SK-N-SH (cell line): ENCODE data around the gene DDO. TPM values are rescaled to one million over a fixed set of nuclear protein-coding genes. Genes with fewer than 3 reads are reported as not detected.

Source experiments
- CTCF ChIA-PET: fragments of 300-600, 350-600 bp; formaldehyde crosslinking; extraction: SDS; loops from one replicate; lab custom pipeline; 2021; lab: Yijun Ruan, JAX
- POLR2A ChIA-PET: fragments of 350-600 bp; sonication (Branson Sonifier 250); formaldehyde crosslinking; extraction: SDS; loops from one replicate; lab custom pipeline; 2020; ENCODE audit warnings: antibody characterized with exemption, inconsistent platforms; lab: Yijun Ruan, JAX
- DNase-seq: peaks from one replicate; pipeline ENCODE4 v3.0.0; 2012
- H2AFZ ChIP-seq: fragments of 200-600 bp; sonication (generic); 2 replicates; pipeline ENCODE4 v1.8.1; 2016; ENCODE audit warnings: antibody characterized with exemption, mild to moderate bottlenecking, low read depth
- H3F3A ChIP-seq: fragments of 200-600 bp; sonication (generic); replicated peaks from 2 replicates; pipeline ENCODE3; 2016; ENCODE audit warnings: antibody characterized with exemption, mild to moderate bottlenecking; ENCODE audit not compliant: insufficient read depth
- H3K27ac ChIP-seq, 2 experiments: fragments of 200-500 bp in 1 of 2; fragments of 200-600 bp in 1 of 2; sonication (Bioruptor generic) in 1 of 2; sonication (generic), shearing (Covaris generic) in 1 of 2; 2 replicates each; pipeline versions ENCODE4 v1.5.1 to v1.6.1; 2014 to 2016; ENCODE audit warnings: low read depth in 2 of 2, inconsistent platforms in 1 of 2, low read length in 1 of 2, mild to moderate bottlenecking in 1 of 2, mixed read lengths in 1 of 2
- H3K27me3 ChIP-seq: fragments of 200-600 bp; sonication (generic), shearing (Covaris generic); 2 replicates; pipeline ENCODE4 v1.6.1; 2016; ENCODE audit warnings: mixed run types; ENCODE audit not compliant: insufficient read depth
- H3K36me3 ChIP-seq, 2 experiments: fragments of 200-500 bp in 1 of 2; fragments of 200-600 bp in 1 of 2; sonication (Bioruptor generic) in 1 of 2; sonication (generic) in 1 of 2; replicated peaks in 1 of 2; 2 replicates each; pipeline versions ENCODE3 to v1.5.1; 2014 to 2016; ENCODE audit warnings: low read length in 1 of 2, mild to moderate bottlenecking in 1 of 2; ENCODE audit not compliant: insufficient read depth in 2 of 2, control insufficient read depth in 1 of 2
- H3K4me1 ChIP-seq, 2 experiments: fragments of 200-500 bp in 1 of 2; fragments of 200-600 bp in 1 of 2; sonication (Bioruptor generic) in 1 of 2; sonication (generic), shearing (Covaris generic) in 1 of 2; 2 replicates each; pipeline versions ENCODE4 v1.5.1 to v1.6.1; 2014 to 2016; ENCODE audit warnings: low read depth in 1 of 2, low read length in 1 of 2, mixed run types in 1 of 2; ENCODE audit not compliant: insufficient read depth in 2 of 2, control insufficient read depth in 1 of 2
- H3K4me2 ChIP-seq: fragments of 200-600 bp; sonication (generic), shearing (Covaris generic); 2 replicates; pipeline ENCODE4 v1.6.1; 2017; ENCODE audit warnings: mixed run types
- H3K4me3 ChIP-seq, 2 experiments: fragments of 200-500 bp in 1 of 2; fragments of 200-600 bp in 1 of 2; sonication (Bioruptor generic) in 1 of 2; sonication (generic), shearing (Covaris generic) in 1 of 2; 2 replicates each; pipeline versions ENCODE4 v1.5.1 to v1.8.1; 2014 to 2016; ENCODE audit warnings: low read depth in 2 of 2, inconsistent platforms in 1 of 2, low read length in 1 of 2, mild to moderate bottlenecking in 1 of 2, mixed read lengths in 1 of 2, moderate library complexity in 1 of 2
- H3K79me2 ChIP-seq: fragments of 200-600 bp; sonication (generic); 2 replicates; pipeline ENCODE4 v1.8.1; 2017; ENCODE audit warnings: mild to moderate bottlenecking; ENCODE audit not compliant: insufficient read depth
- H3K9ac ChIP-seq: fragments of 200-600 bp; sonication (generic); 2 replicates; pipeline ENCODE4 v1.6.1; 2017; ENCODE audit warnings: mixed run types
- H3K9me2 ChIP-seq: fragments of 200-600 bp; sonication (generic); 2 replicates; pipeline ENCODE4 v1.6.1; 2017; ENCODE audit warnings: mixed run types
- H3K9me3 ChIP-seq: fragments of 200-600 bp; sonication (generic); 2 replicates; pipeline ENCODE4 v1.6.1; 2017; ENCODE audit warnings: mixed run types, mild to moderate bottlenecking, moderate library complexity
- H4K20me1 ChIP-seq: fragments of 200-600 bp; sonication (generic); 2 replicates; pipeline ENCODE4 v1.6.1; 2017; ENCODE audit warnings: mild to moderate bottlenecking, mixed run types; ENCODE audit not compliant: insufficient read depth
- EZH2phosphoT487 ChIP-seq: fragments of 200-600 bp; sonication (generic); IDR thresholded peaks from 2 replicates; pipeline ENCODE4 v1.6.1; 2017; ENCODE audit warnings: low read depth, mixed run types, mild to moderate bottlenecking, antibody characterized with exemption, moderate library complexity, borderline replicate concordance
- FOSL2 ChIP-seq: IDR thresholded peaks from 2 replicates; pipeline ENCODE4 v1.4.0; 2012; ENCODE audit warnings: low read depth, mild to moderate bottlenecking, moderate library complexity, borderline replicate concordance
- FOXJ3 ChIP-seq: sonication (generic); formaldehyde crosslinking; IDR thresholded peaks from 2 replicates; pipeline ENCODE4 v1.5.1; 2020; ENCODE audit warnings: mild to moderate bottlenecking, missing genetic modification reagents
- GATA2 ChIP-seq: sonication (generic); formaldehyde crosslinking; IDR thresholded peaks from 2 replicates; pipeline ENCODE4 v1.5.0; 2020; ENCODE audit warnings: mild to moderate bottlenecking, missing genetic modification reagents
- JUND ChIP-seq: IDR thresholded peaks from 2 replicates; pipeline ENCODE4 v1.4.0; 2012
- POLR2AphosphoS5 ChIP-seq: IDR thresholded peaks from 2 replicates; pipeline ENCODE4 v1.6.1; 2012; ENCODE audit warnings: low read depth, low read length
- RAD21 ChIP-seq: IDR thresholded peaks from 2 replicates; pipeline ENCODE4 v1.6.1; 2012; ENCODE audit warnings: mild to moderate bottlenecking, low read length
- RCOR1 ChIP-seq: fragments of 150-350 bp; IDR thresholded peaks from 2 replicates; pipeline ENCODE4 v1.6.1; 2017; ENCODE audit warnings: antibody characterized with exemption, low read length
- RFX5 ChIP-seq: IDR thresholded peaks from 2 replicates; pipeline ENCODE4 v1.6.1; 2012; ENCODE audit warnings: mild to moderate bottlenecking, improper control_type of control experiment, low read length
- RXRA ChIP-seq: IDR thresholded peaks from 2 replicates; pipeline ENCODE4 v1.4.0; 2012; ENCODE audit warnings: low read depth, mild to moderate bottlenecking, borderline replicate concordance
- TAF1 ChIP-seq: IDR thresholded peaks from 2 replicates; pipeline ENCODE4 v1.6.1; 2012; ENCODE audit warnings: low read depth, mild to moderate bottlenecking, low read length, moderate library complexity, borderline replicate concordance
- TCF12 ChIP-seq: IDR thresholded peaks from 2 replicates; pipeline ENCODE4 v1.4.0; 2012
- TEAD4 ChIP-seq: IDR thresholded peaks from 2 replicates; pipeline ENCODE4 v1.4.0; 2012; ENCODE audit warnings: mild to moderate bottlenecking, borderline replicate concordance; ENCODE audit not compliant: insufficient read depth
- WGBS: methylation state at CpG from one replicate; pipeline ENCODE4 v1.1.6; 2017; ENCODE audit warnings: low lambda C conversion rate; 5-methylcytosine and 5-hydroxymethylcytosine counted together
- polyA plus RNA-seq, 3 experiments: library from polyadenylated mRNA; depleted of rRNA; stranded (reverse); fragments of >200 nt; gene quantifications; 2 replicates each; pipeline ENCODE4 v1.2.3, GENCODE V29; 2012

DDO gene
- polyA plus RNA-seq, 1 of the 3 experiments (the other 2 are of a cell fraction), result 0.79 TPM

DNA sequence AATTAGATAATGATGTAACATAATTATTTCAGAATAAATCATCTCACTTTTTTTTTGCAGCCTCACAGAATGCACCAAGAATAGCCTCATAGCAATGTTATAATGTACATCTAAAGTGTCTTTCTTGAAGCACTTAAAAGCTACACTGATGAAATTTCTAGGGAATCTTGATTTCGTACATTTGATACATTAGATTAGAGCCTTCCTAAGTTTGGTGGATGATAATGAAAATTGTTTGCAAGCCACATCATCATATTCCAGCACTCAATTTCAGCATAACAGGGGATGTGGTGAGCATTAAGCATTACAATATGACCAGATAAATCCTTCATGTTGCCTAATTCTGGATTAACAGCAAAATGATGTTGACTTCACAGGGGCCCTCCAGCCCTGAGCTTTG lies 47.5 kb downstream of the DDO start:
- Histone ChIP-seq H3K9me3 (no peaks in the 10 kb centered on the region), H3F3A (no peaks in the 10 kb centered on the region), H3K79me2 (no peaks in the 10 kb centered on the region), H3K36me3 (no peaks in the 10 kb centered on the region), H3K9ac (no peak overlapping the region), H3K27me3 (no peaks in the 10 kb centered on the region; the same call in 1 of the 2 replicates), H3K4me2 (no peak overlapping the region), H3K27ac (no peak overlapping the region), H3K4me1 (peaks cover 0 to 7% of the 10 kb centered on the region in 2 experiments; a peak in 1 of 4 replicates), H4K20me1 (no peaks in the 10 kb centered on the region), H3K4me3 (no peak overlapping the region), H3K9me2 (no peaks in the 10 kb centered on the region), H2AFZ (no peak overlapping the region)
- WGBS, result 38% methylated on average over 1 of the region's 1 CpG
- DNase-seq, result no peak
- TF ChIP-seq EZH2phosphoT487, result no peak
- TF ChIP-seq TAF1, result no peak
- TF ChIP-seq RFX5, result no peak
- no peak for TF ChIP-seq RCOR1
- TF ChIP-seq GATA2 (CRISPR knock-in tag), result no peak
- no peak for TF ChIP-seq TEAD4
- TF ChIP-seq POLR2AphosphoS5, result no peak
- POLR2A ChIA-PET, result no interaction called here
- CTCF ChIA-PET, result no interaction called here

DNA sequence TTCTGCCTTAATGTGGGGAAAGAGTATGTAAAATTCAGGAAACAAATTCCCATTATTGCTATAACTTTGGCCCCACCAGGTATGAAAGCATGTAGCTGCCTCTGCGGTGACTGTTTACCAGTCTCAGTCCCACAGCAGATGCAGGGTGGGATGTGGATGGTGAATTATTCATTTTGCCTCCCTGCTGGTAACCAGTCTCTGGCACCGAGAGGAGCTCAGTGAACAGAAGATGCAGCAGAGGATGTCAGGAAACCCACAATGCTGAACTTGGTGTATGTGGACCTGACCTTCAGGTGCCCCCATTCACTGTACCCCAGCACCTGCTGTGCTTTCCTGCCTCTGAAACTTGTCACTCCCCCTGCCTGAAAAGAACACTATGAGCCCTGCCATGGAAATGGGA lies 48.4 kb downstream of the DDO start:
- no peak overlapping the region for H3K27ac ChIP-seq
- H3K9me2 ChIP-seq, result no peaks in the 10 kb centered on the region
- TF ChIP-seq RCOR1 (no peak), TCF12 (no peak), RXRA (no peak), FOSL2 (no peak), POLR2AphosphoS5 (no peak), JUND (no peak), TAF1 (no peak), FOXJ3 (CRISPR knock-in tag) (no peak), RFX5 (no peak)
- no peak overlapping the region for H2AFZ ChIP-seq
- H3K9me3 ChIP-seq, result no peaks in the 10 kb centered on the region
- no peak for DNase-seq
- H3K4me1 ChIP-seq, result peaks cover 0 to 7% of the 10 kb centered on the region in 2 experiments; a peak in 1 of 4 replicates
- H3K79me2 ChIP-seq, result no peaks in the 10 kb centered on the region
- 73% methylated on average over 1 of the region's 2 CpGs for WGBS
- H3K9ac ChIP-seq, result no peak overlapping the region
- no peak overlapping the region for H3K4me2 ChIP-seq
- no peaks in the 10 kb centered on the region; the same call in 1 of the 2 replicates for H3K27me3 ChIP-seq
- H3K4me3 ChIP-seq, result no peak overlapping the region
- ChIA-PET CTCF (interaction anchor here (1.9 kb wide), 1 partner anchor 25 kb away, joined by 6 read pairs; no protein-coding TSS in a partner anchor), POLR2A (no interaction called here)
- no peaks in the 10 kb centered on the region for H3F3A ChIP-seq
- H3K36me3 ChIP-seq, result no peaks in the 10 kb centered on the region
- no peaks in the 10 kb centered on the region for H4K20me1 ChIP-seq

DNA sequence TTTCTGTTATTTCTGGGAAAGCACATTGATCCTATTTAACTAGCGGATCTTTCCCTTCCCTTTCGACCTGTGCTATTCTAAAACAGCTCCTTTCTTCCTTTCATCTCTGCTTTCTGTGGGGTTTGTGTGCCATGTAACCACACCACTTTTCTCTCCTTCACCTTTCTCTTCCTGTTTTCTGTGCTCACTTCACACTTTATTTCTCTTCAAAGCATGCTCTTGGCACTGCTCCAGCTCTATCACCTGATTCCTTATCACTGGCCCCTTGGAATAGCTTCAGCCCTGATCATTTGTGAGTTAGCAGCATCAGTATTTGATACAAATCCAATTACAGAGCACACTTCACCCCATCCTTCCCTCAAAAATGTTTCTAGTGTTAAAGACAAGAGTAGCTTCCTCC lies 49.1 kb downstream of the DDO start:
- H3K27me3 ChIP-seq, result no peaks in the 10 kb centered on the region; the same call in 1 of the 2 replicates
- CTCF ChIA-PET, result interaction anchor here (0.8 to 1.9 kb wide), 2 partner anchors 24 kb away, joined by 3 to 6 read pairs; no protein-coding TSS in a partner anchor
- H2AFZ ChIP-seq, result no peak overlapping the region

More for the DNA sequence above, 49.1 kb downstream of the DDO start:
- no peak for TF ChIP-seq RFX5
- TF ChIP-seq TCF12, result no peak
- TF ChIP-seq RCOR1, result no peak
- TF ChIP-seq RXRA, result no peak
- no peak for TF ChIP-seq JUND
- no peak for TF ChIP-seq RAD21
- TF ChIP-seq, all 33 proteins: peak for 0
- no peaks in the 10 kb centered on the region for H3K79me2 ChIP-seq
- no peaks in the 10 kb centered on the region for H3K9me3 ChIP-seq
- no peak for DNase-seq
- no peaks in the 10 kb centered on the region for H3K36me3 ChIP-seq
- no peak overlapping the region for H3K4me2 ChIP-seq
- POLR2A ChIA-PET, result no interaction called here
- H3K4me1 ChIP-seq, result peaks cover 0 to 7% of the 10 kb centered on the region in 2 experiments; a peak in 1 of 4 replicates
- H3K27ac ChIP-seq, result no peak overlapping the region
- no peaks in the 10 kb centered on the region for H3F3A ChIP-seq
- WGBS, result 55% methylated on average over 2 of the region's 2 CpGs
- H3K9ac ChIP-seq, result no peak overlapping the region
- H3K4me3 ChIP-seq, result no peak overlapping the region
- H4K20me1 ChIP-seq, result no peaks in the 10 kb centered on the region
- H3K9me2 ChIP-seq, result no peaks in the 10 kb centered on the region
